ENCODE results near the gene RBM4B.

DNA sequence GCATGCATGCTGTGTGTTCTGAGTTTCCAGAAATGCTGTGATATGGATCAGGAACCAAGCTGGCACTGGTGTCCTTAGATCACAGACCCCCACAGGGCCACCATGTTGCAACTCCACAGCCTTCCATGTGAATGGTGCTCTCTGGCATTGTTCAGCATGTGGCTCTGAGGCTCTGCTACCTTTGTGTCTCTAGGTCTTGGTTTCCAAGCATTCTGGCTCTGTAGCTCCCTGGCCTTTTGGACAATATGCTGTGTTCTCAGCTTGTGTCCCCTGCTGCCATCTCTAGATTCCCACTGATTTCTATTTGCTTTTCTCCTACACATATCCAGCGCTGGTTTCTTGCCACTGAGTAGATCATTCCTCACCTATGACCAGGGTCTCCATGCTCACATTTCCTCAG lies 47.4 kb upstream of the RBM4B start:
- TF ChIP-seq NFIC (IDR thresholded peaks at IDR 0.05) (no peak), TAF1 (IDR thresholded peaks at IDR 0.05; ENCODE audit: low read depth) (no peak), CEBPB (IDR thresholded peaks at IDR 0.05) (no peak), YY1 (IDR thresholded peaks at IDR 0.05; ENCODE audit: low read depth) (no peak), CREB1 (IDR thresholded peaks at IDR 0.05; ENCODE audit: low read depth) (no peak), TEAD4 (IDR thresholded peaks at IDR 0.05) (no peak), ZBTB7A (IDR thresholded peaks at IDR 0.05; ENCODE audit: low read depth) (no peak), EP300 (IDR thresholded peaks at IDR 0.05; ENCODE audit: borderline replicate concordance) (no peak), EGR1 (IDR thresholded peaks at IDR 0.05) (no peak), FOXM1 (IDR thresholded peaks at IDR 0.05; ENCODE audit: borderline replicate concordance, low read depth) (no peak)
- TF ChIP-seq, protein P1, sequence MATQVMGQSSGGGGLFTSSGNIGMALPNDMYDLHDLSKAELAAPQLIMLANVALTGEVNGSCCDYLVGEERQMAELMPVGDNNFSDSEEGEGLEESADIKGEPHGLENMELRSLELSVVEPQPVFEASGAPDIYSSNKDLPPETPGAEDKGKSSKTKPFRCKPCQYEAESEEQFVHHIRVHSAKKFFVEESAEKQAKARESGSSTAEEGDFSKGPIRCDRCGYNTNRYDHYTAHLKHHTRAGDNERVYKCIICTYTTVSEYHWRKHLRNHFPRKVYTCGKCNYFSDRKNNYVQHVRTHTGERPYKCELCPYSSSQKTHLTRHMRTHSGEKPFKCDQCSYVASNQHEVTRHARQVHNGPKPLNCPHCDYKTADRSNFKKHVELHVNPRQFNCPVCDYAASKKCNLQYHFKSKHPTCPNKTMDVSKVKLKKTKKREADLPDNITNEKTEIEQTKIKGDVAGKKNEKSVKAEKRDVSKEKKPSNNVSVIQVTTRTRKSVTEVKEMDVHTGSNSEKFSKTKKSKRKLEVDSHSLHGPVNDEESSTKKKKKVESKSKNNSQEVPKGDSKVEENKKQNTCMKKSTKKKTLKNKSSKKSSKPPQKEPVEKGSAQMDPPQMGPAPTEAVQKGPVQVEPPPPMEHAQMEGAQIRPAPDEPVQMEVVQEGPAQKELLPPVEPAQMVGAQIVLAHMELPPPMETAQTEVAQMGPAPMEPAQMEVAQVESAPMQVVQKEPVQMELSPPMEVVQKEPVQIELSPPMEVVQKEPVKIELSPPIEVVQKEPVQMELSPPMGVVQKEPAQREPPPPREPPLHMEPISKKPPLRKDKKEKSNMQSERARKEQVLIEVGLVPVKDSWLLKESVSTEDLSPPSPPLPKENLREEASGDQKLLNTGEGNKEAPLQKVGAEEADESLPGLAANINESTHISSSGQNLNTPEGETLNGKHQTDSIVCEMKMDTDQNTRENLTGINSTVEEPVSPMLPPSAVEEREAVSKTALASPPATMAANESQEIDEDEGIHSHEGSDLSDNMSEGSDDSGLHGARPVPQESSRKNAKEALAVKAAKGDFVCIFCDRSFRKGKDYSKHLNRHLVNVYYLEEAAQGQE (IDR thresholded peaks at IDR 0.05; ENCODE audit: low read depth), result no peak
- TF ChIP-seq, protein P2, sequence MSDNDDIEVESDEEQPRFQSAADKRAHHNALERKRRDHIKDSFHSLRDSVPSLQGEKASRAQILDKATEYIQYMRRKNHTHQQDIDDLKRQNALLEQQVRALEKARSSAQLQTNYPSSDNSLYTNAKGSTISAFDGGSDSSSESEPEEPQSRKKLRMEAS (IDR thresholded peaks at IDR 0.05), result no peak

Data from Ishikawa (cell line).